Suppressor macrophage treated with lipopolysaccharide for 1 hour (primary cell): ENCODE results near the gene CHPF2.

Experiments
- DNase-seq, 3 donors: peaks; one replicate each; pipeline ENCODE4 v3.0.0-alpha.2; 2020 to 2022

CHPF2 gene

GRCh38 chr7:151232091-151232916 is at the start of gene CHPF2:
TSS of gene CHPF2 (plus strand) at chr7:151232483. CDS start at chr7:151234012, 1,529 bp downstream.
- peak; percentile 90 to 94 (median 94) for DNase-seq

GRCh38 chr7:151185762-151186639 is 46.3 kb upstream of the CHPF2 start:
- no peak for DNase-seq

- no peak for DNase-seq
These were observed 45.5 kb upstream of the CHPF2 start, which contains the start of gene ASB10 for GRCh38 chr7:151186640-151187408. TSS of gene ASB10 (minus strand) at chr7:151187250. CDS start at chr7:151187130, 120 bp downstream.

- no peak for DNase-seq
These were observed 44.7 kb upstream of the CHPF2 start for GRCh38 chr7:151187409-151188251.

GRCh38 chr7:151188252-151188542 is 44.1 kb upstream of the CHPF2 start:
- DNase-seq, result no peak

GRCh38 chr7:151189038-151189437 is 43.2 kb upstream of the CHPF2 start:
- no peak for DNase-seq

GRCh38 chr7:151191544-151191943 is 40.7 kb upstream of the CHPF2 start:
- no peak for DNase-seq

GRCh38 chr7:151192002-151192539 is 40.2 kb upstream of the CHPF2 start:
- no peak for DNase-seq

- DNase-seq, result no peak
These were observed 38.9 kb upstream of the CHPF2 start for GRCh38 chr7:151193203-151193978.

- no peak for DNase-seq
These were observed 38.1 kb upstream of the CHPF2 start for GRCh38 chr7:151194188-151194587.

GRCh38 chr7:151195616-151196450 is 36.5 kb upstream of the CHPF2 start:
- DNase-seq, result no peak

- no peak for DNase-seq
These were observed 34.4 kb upstream of the CHPF2 start for GRCh38 chr7:151197932-151198331.

- no peak for DNase-seq
These were observed 33.1 kb upstream of the CHPF2 start for GRCh38 chr7:151198945-151199848.

GRCh38 chr7:151201344-151201743 is 30.9 kb upstream of the CHPF2 start:
- DNase-seq, result no peak

GRCh38 chr7:151201751-151202150 is 30.5 kb upstream of the CHPF2 start:
- no peak for DNase-seq

- no peak for DNase-seq
These were observed 29.4 kb upstream of the CHPF2 start for GRCh38 chr7:151202836-151203235.

GRCh38 chr7:151204383-151205032 is 27.8 kb upstream of the CHPF2 start:
- no peak for DNase-seq

- DNase-seq, result no peak
These were observed 26.6 kb upstream of the CHPF2 start for GRCh38 chr7:151205730-151206129.
